GM21390 (cell line): ENCODE measurements around the gene DOK3.

Experiments
- ATAC-seq: cut with Tn5 transposase; IDR thresholded peaks from one replicate; pipeline ENCODE4 v1.9.1; 2021; ENCODE audit not compliant: unreplicated experiment

Gene DOK3, protein sequence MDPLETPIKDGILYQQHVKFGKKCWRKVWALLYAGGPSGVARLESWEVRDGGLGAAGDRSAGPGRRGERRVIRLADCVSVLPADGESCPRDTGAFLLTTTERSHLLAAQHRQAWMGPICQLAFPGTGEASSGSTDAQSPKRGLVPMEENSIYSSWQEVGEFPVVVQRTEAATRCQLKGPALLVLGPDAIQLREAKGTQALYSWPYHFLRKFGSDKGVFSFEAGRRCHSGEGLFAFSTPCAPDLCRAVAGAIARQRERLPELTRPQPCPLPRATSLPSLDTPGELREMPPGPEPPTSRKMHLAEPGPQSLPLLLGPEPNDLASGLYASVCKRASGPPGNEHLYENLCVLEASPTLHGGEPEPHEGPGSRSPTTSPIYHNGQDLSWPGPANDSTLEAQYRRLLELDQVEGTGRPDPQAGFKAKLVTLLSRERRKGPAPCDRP

DNA sequence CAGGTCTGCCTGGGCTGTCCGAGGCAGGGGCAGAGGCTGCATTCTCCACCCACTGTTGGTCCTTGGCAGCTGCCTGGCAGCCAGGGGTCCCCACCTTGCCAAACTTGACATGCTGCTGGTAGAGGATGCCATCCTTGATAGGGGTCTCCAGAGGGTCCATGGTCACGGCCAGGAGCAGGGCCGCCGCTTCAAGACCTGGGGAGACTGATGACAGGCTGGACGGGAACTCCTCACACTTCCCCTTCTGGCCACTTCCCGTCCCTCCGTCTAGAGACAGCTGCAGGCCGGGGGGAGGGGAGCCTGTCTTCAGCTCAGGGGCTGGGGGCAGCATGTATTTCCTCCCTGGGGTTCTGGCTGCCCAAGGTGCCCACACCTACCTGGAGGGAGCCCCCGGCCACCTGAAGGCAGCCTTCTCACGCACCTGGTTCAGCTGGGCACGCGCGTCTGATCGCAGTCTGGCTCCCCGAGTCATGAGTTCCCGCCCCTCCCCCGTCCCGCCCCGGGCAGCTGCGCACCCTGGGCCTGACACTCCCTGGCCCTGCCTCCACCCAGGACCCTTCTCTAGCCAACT lies at the start of gene DOK3:
Gene DOK3, minus strand, starts transcription at position 446 of the 571 bp plus-strand sequence. Its CDS starts 286 bp downstream, at position 160.
- no peak for ATAC-seq

GRCh38 chr5:177557796-177558195 lies 48.2 kb upstream of the DOK3 start:
- no peak for ATAC-seq

GRCh38 chr5:177557041-177557647 lies 47.5 kb upstream of the DOK3 start:
- no peak for ATAC-seq

DNA sequence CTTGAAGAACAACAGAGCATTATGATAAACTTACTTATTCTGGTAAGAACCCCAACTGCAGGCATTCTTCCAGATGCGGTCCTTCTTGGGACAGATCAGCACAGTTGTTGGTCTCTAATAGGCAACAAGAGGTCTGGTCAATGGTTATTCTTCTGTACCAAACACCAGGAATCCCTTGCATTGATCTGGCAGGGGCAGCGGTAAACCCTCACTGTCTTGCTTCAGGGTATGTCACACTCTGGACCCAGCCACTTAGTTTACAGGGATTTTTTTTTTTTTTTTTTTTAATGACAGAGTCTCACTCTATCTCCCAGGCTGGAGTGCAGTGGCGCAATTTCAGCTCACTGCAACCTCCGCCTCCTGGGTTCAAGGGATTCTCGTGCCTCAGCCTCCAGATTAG lies 46.0 kb upstream of the DOK3 start:
- no peak for ATAC-seq

DNA sequence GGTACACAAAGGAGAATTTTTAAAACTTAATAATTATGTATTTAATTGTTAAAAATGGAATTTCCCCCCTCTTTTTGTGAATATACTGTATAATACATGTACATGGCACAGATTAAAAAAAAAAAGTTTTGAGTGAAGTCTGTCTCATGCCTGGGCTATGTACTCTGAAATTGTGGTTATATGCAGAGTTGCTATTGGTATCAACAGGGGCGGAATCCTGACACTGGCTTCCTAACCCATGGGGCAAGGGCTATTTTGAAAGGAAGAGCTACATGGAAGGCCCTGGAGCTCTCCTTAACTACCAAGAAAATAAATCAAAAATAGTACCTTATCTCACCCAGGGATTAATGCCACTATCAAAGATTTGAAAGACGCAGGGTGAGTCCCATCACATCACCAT lies 45.6 kb upstream of the DOK3 start:
- no peak for ATAC-seq

GRCh38 chr5:177554474-177555111 lies 45.0 kb upstream of the DOK3 start, which contains the start of gene FAM193B:
FAM193B (minus strand) TSS chr5:177554563; CDS start chr5:177554458, 105 bp downstream.
- peak; percentile 84 for ATAC-seq

DNA sequence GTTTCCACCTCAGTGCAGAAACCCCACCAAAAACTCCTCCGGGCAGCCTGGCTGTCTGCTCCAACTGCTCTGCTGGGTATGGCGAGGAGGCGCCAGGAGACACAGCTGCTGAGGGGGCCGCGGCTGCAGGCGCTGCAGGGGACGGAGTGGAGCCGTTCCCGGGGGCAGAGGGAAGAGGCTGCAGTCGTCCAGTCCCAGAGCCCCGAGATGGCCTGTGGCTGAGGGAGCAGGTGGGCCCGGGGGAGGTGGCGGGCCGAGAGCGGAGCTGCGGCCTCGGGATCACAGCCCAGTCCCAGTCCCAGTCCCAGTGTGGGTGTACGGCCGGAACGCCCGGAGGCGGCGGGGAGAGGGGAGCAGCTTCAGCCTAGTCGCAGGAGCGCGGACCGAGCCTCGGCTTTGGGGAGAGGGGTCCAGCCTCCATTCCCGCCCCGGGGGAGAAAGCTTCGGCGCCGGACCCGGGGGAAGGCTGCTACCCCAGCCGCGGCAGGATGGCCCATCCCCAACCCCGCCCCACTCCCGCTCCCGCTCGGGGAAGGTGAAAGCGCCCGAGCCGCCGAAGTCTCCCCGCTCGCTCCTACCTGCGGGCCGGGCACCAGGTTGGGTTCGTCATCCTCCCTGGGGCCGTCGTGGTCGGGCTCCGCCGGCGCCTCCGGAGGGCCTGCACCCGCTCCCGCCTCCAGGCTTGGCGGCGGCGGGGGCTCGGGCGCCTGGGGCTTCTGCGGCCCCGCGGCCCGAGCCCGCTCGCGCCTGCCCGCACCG lies 44.2 kb upstream of the DOK3 start:
- ATAC-seq, result peak; percentile 40

DNA sequence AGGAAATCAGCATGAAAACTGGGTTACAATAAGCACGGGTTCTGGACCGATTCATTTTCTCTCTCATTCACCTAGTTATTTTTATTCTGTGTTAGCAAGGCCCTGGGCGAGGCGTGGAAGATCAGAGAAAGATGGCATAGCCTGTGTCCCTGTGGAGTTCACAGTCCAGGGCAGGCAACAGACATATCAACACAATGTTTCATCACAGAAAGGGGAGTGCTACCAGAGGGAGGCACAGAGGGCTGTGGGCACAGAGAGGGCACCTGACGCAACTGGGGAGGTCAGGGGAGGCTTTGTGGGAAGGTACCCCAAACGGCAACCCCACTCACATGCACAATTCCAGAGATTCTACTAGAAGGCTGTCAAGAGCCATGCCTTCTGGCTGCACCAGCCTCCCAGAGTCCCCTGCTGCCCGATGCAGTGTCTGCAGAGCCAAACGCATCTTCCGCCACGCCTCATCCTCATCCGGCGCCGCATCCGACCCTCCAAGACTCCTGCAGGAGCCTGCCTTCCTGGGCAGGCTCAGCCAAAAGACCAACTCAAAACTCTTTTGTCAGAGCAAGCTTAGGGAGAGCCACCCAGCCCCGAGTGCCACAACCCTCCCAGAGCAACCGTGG lies 43.3 kb upstream of the DOK3 start:
- ATAC-seq, result no peak

DNA sequence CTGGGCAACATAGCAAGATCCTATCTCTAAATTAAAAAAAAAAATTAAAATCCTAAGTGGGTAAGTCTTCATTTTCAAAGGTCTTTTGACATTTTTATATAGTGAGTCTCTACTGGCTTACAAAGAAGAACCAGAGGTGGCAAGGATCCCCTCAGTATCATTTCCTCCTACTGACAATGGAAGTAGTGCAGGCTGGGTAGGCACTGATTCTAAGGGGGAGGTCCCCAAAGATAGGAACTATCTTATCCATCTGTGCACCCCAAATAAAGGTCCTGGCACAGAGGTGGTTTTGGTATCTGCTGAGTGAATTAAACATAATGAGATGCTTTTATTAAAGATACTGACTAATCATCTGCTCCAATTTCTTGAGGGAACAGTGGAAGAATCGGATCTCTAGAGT lies 40.5 kb upstream of the DOK3 start:
- ATAC-seq, result no peak

- ATAC-seq, result no peak
Measured at GRCh38 chr5:177548495-177548894, 38.9 kb upstream of the DOK3 start.

- no peak for ATAC-seq
Measured at GRCh38 chr5:177547736-177548135, 38.1 kb upstream of the DOK3 start.

DNA sequence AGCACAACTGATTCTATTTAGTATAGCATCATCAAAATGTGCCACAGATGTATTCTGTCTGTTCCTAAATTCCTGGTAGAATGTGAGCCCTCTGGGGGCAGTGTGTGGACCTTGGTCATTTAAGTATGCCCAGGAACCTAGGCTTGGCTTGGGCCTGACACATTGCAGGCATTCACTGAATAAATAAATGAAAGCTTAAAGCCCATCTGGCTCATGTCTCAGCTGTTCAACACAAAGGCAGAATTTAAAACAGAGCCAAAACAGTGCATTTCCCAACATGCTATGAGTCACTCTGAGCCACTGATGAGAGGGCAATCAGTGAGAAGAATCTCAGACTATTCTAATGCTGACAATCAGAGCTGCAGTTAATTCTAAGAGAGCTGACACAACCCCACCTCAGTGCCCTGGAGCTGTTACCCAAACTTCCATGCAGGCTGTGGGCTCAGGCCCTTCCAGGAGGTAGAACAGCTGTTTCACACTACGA lies 36.7 kb upstream of the DOK3 start:
- ATAC-seq, result no peak

DNA sequence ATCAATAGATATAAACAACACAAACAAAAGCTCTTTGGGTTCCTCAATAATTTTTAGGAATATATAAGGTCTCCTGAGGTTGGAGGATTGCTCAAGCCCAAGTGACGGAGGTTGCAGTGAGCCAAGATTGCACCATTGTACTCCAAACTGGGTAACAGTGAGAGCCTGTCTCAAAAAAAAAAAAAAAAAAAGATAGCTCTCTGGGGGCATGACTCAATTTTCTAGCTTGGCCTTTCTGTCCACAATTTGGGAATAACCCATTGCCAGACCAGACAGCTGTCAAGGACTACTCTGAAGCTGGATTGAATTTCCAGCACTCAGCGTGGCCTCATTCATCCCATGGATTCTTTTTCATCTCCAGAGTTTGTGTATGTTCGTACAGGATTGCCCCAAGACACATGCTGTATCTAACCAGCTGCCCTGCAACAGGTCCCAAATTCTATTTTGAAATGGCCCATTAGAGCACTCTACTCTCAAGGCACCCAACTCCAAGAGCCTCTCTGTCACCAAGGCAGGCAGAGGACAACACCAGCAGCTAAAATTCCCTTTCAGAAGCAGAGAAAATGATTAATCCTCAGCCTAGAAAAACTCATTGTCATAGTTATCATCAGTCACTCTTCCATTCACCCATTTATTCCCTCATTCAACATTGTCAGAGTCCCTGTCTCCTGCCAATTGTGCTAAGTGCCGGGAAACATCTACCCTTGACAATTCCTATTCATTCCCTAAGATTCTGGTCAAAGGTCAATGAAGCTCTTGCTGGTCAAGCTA lies 36.0 kb upstream of the DOK3 start:
- ATAC-seq, result no peak

GRCh38 chr5:177542816-177543465 lies 33.3 kb upstream of the DOK3 start:
- no peak for ATAC-seq

DNA sequence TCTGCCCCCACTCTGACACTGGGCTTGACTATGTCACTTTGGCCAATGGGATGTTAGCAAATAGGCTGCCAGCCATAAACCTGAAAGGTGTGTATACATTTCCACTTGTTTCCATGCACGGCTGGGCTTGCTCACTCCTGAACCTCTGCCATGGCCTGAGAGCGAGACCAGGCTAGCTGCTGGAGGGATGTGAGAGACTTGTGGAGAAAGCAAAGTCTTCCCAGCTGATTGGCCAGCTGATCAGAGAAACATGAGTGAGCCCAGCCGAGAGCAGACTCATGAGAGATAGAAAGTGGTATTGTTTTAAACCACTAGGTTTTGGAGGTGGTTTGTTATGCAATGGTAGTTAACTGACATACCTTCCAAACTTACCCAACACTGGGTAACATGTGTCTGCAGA lies 30.8 kb upstream of the DOK3 start:
- no peak for ATAC-seq

GRCh38 chr5:177539411-177539810 lies 29.8 kb upstream of the DOK3 start:
- ATAC-seq, result no peak

DNA sequence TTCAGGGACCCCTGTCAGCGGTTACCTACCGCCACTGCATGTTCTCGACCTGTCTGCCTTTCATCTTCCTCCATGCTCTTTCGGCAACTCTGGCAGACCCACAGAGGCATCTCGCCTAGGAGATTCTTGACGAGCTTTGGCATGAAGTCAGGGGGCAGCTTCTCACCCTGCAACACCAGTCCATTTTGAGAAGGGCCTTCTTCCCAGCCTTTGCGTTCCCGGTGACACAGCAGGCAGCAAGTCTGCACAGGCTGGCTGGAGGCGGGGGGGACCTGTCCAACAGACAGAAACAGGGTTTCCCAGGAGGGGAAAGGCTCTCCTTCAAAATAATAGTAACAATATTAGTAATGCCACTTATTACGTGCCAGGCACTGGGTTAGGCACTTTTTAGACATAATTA lies 29.2 kb upstream of the DOK3 start:
- ATAC-seq, result no peak

GRCh38 chr5:177537389-177538361 lies 28.0 kb upstream of the DOK3 start:
- no peak for ATAC-seq
